KOPT-K1 (cell line): Measurements from ENCODE around the gene EML4.
"Not testable (repeated sequence)": the region's sequence is repeated elsewhere in the genome, so short reads cannot be mapped to it uniquely, and the experiment has no call there.

ENCODE experiments used
- H3K27ac ChIP-seq: fragments of 200-600 bp; sonication (generic); 2 replicates; pipeline ENCODE4 v1.5.1; 2016; ENCODE audit warnings: antibody characterized with exemption, mild to moderate bottlenecking, low read depth, low read length; ENCODE audit not compliant: poor library complexity, severe bottlenecking
- H3K36me3 ChIP-seq: fragments of 200-600 bp; sonication (generic); 2 replicates; pipeline ENCODE4 v1.5.1; 2017; ENCODE audit warnings: antibody characterized with exemption, mild to moderate bottlenecking, low read length, moderate library complexity; ENCODE audit not compliant: insufficient read depth
- H3K9me3 ChIP-seq: fragments of 200-600 bp; sonication (generic); 2 replicates; pipeline ENCODE4 v1.5.1; 2017; ENCODE audit warnings: antibody characterized with exemption, low read length, mild to moderate bottlenecking; ENCODE audit not compliant: insufficient read depth, poor library complexity, severe bottlenecking

Gene EML4

GRCh38 chr2:42368817-42369531, 199.8 kb downstream of the EML4 start:
- Histone ChIP-seq H3K9me3 (no peaks in the 10 kb centered on the region), H3K27ac (no peak overlapping the region)

DNA sequence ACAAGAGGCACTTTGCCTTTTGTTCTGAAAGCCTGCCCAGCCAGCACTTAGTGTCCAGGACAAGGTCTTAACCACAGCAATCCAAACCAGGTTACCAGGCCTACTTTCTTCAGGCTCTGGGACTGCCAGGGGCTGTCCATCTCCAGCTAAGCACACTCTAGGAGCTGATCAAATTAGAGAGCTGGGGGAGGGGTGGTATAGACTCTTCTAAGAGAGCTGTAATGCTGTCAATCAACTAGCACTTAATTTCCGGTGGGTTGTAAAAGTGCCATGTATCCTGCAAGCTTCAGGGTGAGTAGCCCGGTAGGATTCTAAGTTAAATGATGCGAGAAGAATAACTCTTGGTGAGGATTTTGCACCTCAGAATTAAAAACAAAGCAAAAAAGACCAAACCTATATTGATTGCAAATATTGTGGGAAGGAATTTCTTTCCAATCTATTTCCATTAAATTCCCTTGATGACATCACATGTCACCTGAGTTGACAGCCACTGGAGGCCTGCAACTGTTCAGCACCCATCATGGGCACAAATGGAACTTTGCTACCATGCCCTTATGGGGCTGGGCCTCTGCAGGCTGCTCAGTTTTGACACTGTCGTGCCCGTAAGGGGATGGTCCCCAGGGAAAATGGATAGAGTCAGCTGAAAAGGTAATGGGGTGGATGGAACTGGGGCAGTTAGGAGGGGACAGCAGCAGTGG, 200.5 kb downstream of the EML4 start:
- H3K9me3 ChIP-seq: no peaks in the 10 kb centered on the region
- no peak overlapping the region for H3K27ac ChIP-seq
- no peaks in the 10 kb centered on the region for H3K36me3 ChIP-seq

More at GRCh38 chr2:42368817-42369531, 199.8 kb downstream of the EML4 start:
- H3K36me3 ChIP-seq: no peaks in the 10 kb centered on the region

DNA sequence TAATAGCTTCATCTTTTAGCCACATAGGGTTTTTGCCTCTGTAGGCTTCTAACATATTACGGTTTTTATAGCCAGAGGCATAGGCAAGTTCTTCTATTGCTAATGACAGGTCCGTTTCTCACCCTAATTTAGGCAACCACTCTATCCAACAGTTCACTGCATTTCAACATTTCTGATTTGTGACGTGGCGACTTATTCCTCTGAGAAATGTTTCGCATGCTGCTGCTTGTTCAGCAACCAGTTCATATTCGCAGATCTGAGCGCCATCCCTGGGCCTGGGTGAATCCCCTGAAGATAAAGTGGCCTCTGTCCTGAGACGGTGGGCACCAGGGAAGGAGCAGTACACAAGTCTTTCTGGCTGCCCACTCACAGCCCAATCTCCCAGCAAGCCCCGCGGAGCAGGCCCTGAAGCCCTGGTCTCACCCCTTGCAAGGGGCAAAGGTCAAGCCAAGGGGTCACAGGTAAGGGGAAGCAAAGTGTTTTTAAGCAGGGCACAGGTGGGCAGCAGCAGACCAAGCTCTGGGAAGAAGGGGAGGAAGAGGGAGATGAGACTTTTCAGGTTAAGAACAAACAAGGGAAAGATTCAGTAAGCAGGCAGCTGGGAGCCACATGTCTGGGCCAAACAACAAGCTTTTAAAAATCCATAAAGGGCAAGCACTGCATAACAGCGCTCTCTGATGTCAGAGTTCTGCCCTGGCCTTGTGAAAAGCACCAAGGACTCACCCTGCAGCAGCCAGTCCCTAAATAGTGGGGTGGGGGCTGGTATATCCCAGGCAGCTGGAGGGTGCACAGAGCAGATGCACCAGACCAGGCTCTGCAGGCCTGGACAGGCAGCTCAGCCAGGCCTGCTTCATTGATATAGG, 202.7 kb downstream of the EML4 start:
- Histone ChIP-seq H3K36me3 (no peaks in the 10 kb centered on the region), H3K27ac (no peak overlapping the region), H3K9me3 (no peaks in the 10 kb centered on the region)

- no peak overlapping the region for H3K27ac ChIP-seq
- H3K9me3 ChIP-seq: no peaks in the 10 kb centered on the region
- no peaks in the 10 kb centered on the region for H3K36me3 ChIP-seq
Measured at GRCh38 chr2:42372474-42373200, 203.5 kb downstream of the EML4 start.

GRCh38 chr2:42376758-42377157, 207.6 kb downstream of the EML4 start:
- Histone ChIP-seq H3K36me3 (no peaks in the 10 kb centered on the region), H3K9me3 (no peaks in the 10 kb centered on the region), H3K27ac (no peak overlapping the region)

DNA sequence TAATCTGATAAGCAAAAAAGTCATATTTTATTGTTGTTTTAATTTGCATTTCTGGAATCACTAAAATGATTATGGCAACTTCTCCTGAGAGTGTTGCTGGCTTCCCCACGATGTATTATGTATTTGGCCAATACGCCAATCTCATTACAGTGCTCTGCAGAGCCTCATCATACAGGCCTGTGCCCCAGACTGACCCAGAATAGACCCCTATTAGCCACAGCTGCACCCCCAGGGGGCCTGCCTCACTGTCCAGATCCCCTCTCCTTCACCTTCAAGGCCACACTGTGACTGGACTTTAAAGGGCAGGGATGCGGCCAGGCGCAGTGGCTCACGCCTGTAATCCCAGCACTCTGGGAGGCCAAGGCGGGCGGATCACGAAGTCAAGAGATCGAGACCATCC, 209.3 kb downstream of the EML4 start:
- Histone ChIP-seq H3K9me3 (no peaks in the 10 kb centered on the region), H3K27ac (no peak overlapping the region), H3K36me3 (no peaks in the 10 kb centered on the region)

GRCh38 chr2:42380026-42380425, 210.9 kb downstream of the EML4 start:
- not testable (repeated sequence) for H3K9me3 ChIP-seq, H3K36me3 ChIP-seq, H3K27ac ChIP-seq

DNA sequence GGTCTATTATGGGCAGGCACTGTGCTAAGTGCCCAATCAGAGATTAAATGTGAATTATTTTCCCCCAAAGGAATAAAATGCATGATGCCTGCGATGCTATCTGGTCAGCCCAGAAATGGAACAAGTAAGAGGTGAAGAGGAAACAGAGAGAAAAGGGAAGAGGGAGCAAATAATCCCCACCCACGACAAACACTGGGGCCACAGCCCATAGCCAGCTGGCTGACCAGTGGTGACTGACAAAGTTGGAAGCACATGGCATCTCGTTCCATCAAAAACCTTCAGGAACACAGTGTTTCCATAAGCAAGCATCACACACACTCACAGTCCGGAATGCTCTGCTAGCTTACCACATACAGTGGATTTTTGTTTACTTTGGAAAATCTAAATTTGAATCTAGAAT, 213.0 kb downstream of the EML4 start:
- Histone ChIP-seq H3K27ac (no peak overlapping the region), H3K36me3 (no peaks in the 10 kb centered on the region), H3K9me3 (no peaks in the 10 kb centered on the region)
